Astrocyte (in vitro differentiated cells and primary cell): ENCODE measurements around the gene COX6B1. TPM values are rescaled to one million over a fixed set of nuclear protein-coding genes. Genes with fewer than 3 reads are reported as not detected.

Source experiments
- DNase-seq: peaks from one replicate; pipeline ENCODE4 v3.0.0-alpha.2; 2010; ENCODE audit warnings: low read depth
- FAIRE-seq: peaks from 2 replicates; lab custom pipeline; 2011; peaks lifted over from hg19 to GRCh38; lab: Jason Lieb, UNC
- H2AFZ ChIP-seq: 2 replicates; pipeline ENCODE4 v1.6.0; 2012; ENCODE audit warnings: low read depth, low read length, inconsistent platforms
- H3K27ac ChIP-seq: 2 replicates; pipeline ENCODE4 v1.5.1; 2011; ENCODE audit warnings: low read depth, low read length, inconsistent platforms
- H3K27me3 ChIP-seq: 2 replicates; pipeline ENCODE4 v1.6.0; 2011; ENCODE audit warnings: low read length, inconsistent platforms; ENCODE audit not compliant: insufficient read depth
- H3K36me3 ChIP-seq: 2 replicates; pipeline ENCODE4 v1.5.1; 2011; ENCODE audit warnings: low read length, inconsistent platforms; ENCODE audit not compliant: insufficient read depth
- H3K4me1 ChIP-seq: 2 replicates; pipeline ENCODE4 v1.5.1; 2011; ENCODE audit warnings: low read length, inconsistent platforms; ENCODE audit not compliant: insufficient read depth
- H3K4me2 ChIP-seq: 2 replicates; pipeline ENCODE4 v1.6.0; 2012; ENCODE audit warnings: low read length, inconsistent platforms
- H3K4me3 ChIP-seq: 2 replicates; pipeline ENCODE4 v1.5.1; 2011; ENCODE audit warnings: low read depth, mild to moderate bottlenecking, low read length, inconsistent platforms; ENCODE audit not compliant: insufficient read depth
- H3K79me2 ChIP-seq: 2 replicates; pipeline ENCODE4 v1.6.0; 2012; ENCODE audit warnings: mild to moderate bottlenecking, low read length, inconsistent platforms; ENCODE audit not compliant: insufficient read depth
- H3K9ac ChIP-seq: 2 replicates; pipeline ENCODE4 v1.6.0; 2012; ENCODE audit warnings: mild to moderate bottlenecking, low read length, inconsistent platforms
- H3K9me3 ChIP-seq: 2 replicates; pipeline ENCODE4 v1.5.1; 2012; ENCODE audit warnings: low read depth, mild to moderate bottlenecking, low read length, inconsistent platforms; ENCODE audit not compliant: insufficient read depth
- H4K20me1 ChIP-seq: 2 replicates; pipeline ENCODE4 v1.6.0; 2012; ENCODE audit warnings: low read length, inconsistent platforms; ENCODE audit not compliant: insufficient read depth
- H3K27ac Mint-ChIP-seq: one replicate; pipeline ENCODE4 v1.8.0; 2021; ENCODE audit warnings: mild to moderate bottlenecking, mixed read lengths; ENCODE audit not compliant: unreplicated experiment
- H3K27me3 Mint-ChIP-seq: one replicate; pipeline ENCODE4 v1.8.0; 2021; ENCODE audit warnings: low read depth, mixed read lengths; ENCODE audit not compliant: unreplicated experiment
- H3K36me3 Mint-ChIP-seq: one replicate; pipeline ENCODE4 v1.8.0; 2021; ENCODE audit warnings: low read depth, mixed read lengths; ENCODE audit not compliant: unreplicated experiment
- H3K4me1 Mint-ChIP-seq: one replicate; pipeline ENCODE4 v1.8.0; 2021; ENCODE audit warnings: low read depth, mixed read lengths; ENCODE audit not compliant: unreplicated experiment
- H3K4me3 Mint-ChIP-seq: one replicate; pipeline ENCODE4 v1.8.0; 2021; ENCODE audit warnings: mild to moderate bottlenecking, moderate library complexity, mixed read lengths; ENCODE audit not compliant: unreplicated experiment
- H3K9me3 Mint-ChIP-seq: one replicate; pipeline ENCODE4 v1.8.0; 2021; ENCODE audit warnings: mild to moderate bottlenecking, mixed read lengths; ENCODE audit not compliant: unreplicated experiment
- EZH2 ChIP-seq: IDR thresholded peaks from 2 replicates; pipeline ENCODE4 v1.6.1; 2012; ENCODE audit warnings: mild to moderate bottlenecking, low read length, inconsistent platforms; ENCODE audit not compliant: insufficient read depth
- total RNA-seq: library from RNA; stranded (reverse); gene quantifications from 2 replicates; pipeline ENCODE4 v1.2.1, GENCODE V29; 2021
- TF ChIP-seq, protein P1 (sequence below): IDR thresholded peaks from 2 replicates; pipeline ENCODE4 v1.5.1; 2011; ENCODE audit warnings: low read depth, mild to moderate bottlenecking, inconsistent platforms, low read length, moderate library complexity; ENCODE audit not compliant: insufficient read depth

Gene COX6B1
- total RNA-seq, 1 donor from 2014 or later, result 344 TPM

GRCh38 chr19:35633727-35634440 lies 14.2 kb upstream of the COX6B1 start:
- Histone ChIP-seq H2AFZ (no peak overlapping the region), H3K4me3 (no peak overlapping the region), H3K9me3 (no peaks in the 10 kb centered on the region), H3K4me1 (no peaks in the 10 kb centered on the region), H3K79me2 (peaks cover 23% of the 10 kb centered on the region), H4K20me1 (no peaks in the 10 kb centered on the region), H3K36me3 (peaks cover 37% of the 10 kb centered on the region), H3K4me2 (no peak overlapping the region), H3K9ac (no peak overlapping the region), H3K27ac (no peak overlapping the region), H3K27me3 (no peaks in the 10 kb centered on the region)
- TF ChIP-seq EZH2, result no peak
- TF ChIP-seq, protein P1, sequence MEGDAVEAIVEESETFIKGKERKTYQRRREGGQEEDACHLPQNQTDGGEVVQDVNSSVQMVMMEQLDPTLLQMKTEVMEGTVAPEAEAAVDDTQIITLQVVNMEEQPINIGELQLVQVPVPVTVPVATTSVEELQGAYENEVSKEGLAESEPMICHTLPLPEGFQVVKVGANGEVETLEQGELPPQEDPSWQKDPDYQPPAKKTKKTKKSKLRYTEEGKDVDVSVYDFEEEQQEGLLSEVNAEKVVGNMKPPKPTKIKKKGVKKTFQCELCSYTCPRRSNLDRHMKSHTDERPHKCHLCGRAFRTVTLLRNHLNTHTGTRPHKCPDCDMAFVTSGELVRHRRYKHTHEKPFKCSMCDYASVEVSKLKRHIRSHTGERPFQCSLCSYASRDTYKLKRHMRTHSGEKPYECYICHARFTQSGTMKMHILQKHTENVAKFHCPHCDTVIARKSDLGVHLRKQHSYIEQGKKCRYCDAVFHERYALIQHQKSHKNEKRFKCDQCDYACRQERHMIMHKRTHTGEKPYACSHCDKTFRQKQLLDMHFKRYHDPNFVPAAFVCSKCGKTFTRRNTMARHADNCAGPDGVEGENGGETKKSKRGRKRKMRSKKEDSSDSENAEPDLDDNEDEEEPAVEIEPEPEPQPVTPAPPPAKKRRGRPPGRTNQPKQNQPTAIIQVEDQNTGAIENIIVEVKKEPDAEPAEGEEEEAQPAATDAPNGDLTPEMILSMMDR, result no peak
- Mint-ChIP-seq H3K4me1 (peaks cover 2% of the 10 kb centered on the region), H3K4me3 (no peak overlapping the region), H3K36me3 (peaks cover 14% of the 10 kb centered on the region), H3K27me3 (no peaks in the 10 kb centered on the region), H3K27ac (no peak overlapping the region), H3K9me3 (no peaks in the 10 kb centered on the region)
- FAIRE-seq (no peak), DNase-seq (no peak)

- Histone ChIP-seq H3K79me2 (peaks cover under 1% of the 10 kb centered on the region), H3K36me3 (peaks cover 28% of the 10 kb centered on the region), H4K20me1 (no peaks in the 10 kb centered on the region), H3K4me2 (no peak overlapping the region), H2AFZ (no peak overlapping the region), H3K27ac (no peak overlapping the region), H3K27me3 (no peaks in the 10 kb centered on the region), H3K4me3 (no peak overlapping the region), H3K4me1 (peaks cover 4% of the 10 kb centered on the region), H3K9me3 (no peaks in the 10 kb centered on the region), H3K9ac (no peak overlapping the region)
- no peaks in the 10 kb centered on the region for H3K27me3 Mint-ChIP-seq
- H3K27ac Mint-ChIP-seq, result no peak overlapping the region
- peaks cover 11% of the 10 kb centered on the region for H3K36me3 Mint-ChIP-seq
- DNase-seq (no peak), FAIRE-seq (no peak)
- no peaks in the 10 kb centered on the region for H3K4me1 Mint-ChIP-seq
- H3K4me3 Mint-ChIP-seq, result no peak overlapping the region
- TF ChIP-seq, protein P1, result no peak
- no peak for TF ChIP-seq EZH2
- H3K9me3 Mint-ChIP-seq, result no peaks in the 10 kb centered on the region
These were observed 11.5 kb upstream of the COX6B1 start for GRCh38 chr19:35636651-35637050.

DNA sequence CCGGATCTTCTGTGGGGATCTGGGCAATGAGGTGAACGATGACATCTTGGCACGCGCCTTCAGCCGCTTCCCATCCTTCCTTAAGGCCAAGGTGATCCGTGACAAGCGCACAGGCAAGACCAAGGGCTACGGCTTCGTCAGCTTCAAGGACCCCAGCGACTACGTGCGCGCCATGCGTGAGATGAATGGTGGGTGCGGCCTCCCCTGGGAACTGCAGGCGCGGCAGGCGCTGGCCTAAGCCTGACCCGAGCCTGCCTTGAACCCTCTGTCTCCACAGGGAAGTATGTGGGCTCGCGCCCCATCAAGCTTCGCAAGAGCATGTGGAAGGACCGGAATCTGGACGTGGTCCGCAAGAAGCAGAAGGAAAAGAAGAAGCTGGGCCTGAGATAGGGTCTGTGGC lies 11.0 kb upstream of the COX6B1 start:
- Histone ChIP-seq H3K9ac (no peak overlapping the region), H3K9me3 (no peaks in the 10 kb centered on the region), H3K4me3 (no peak overlapping the region), H2AFZ (no peak overlapping the region), H3K27me3 (no peaks in the 10 kb centered on the region), H3K79me2 (no peaks in the 10 kb centered on the region), H3K36me3 (peaks cover 24% of the 10 kb centered on the region), H3K4me1 (peaks cover 4% of the 10 kb centered on the region), H4K20me1 (no peaks in the 10 kb centered on the region), H3K27ac (no peak overlapping the region), H3K4me2 (no peak overlapping the region)
- H3K36me3 Mint-ChIP-seq, result peaks cover 11% of the 10 kb centered on the region
- H3K27me3 Mint-ChIP-seq, result no peaks in the 10 kb centered on the region
- H3K27ac Mint-ChIP-seq, result no peak overlapping the region
- no peaks in the 10 kb centered on the region for H3K9me3 Mint-ChIP-seq
- no peak for TF ChIP-seq EZH2
- TF ChIP-seq, protein P1, result no peak
- FAIRE-seq (no peak), DNase-seq (no peak)
- H3K4me1 Mint-ChIP-seq, result no peaks in the 10 kb centered on the region
- no peak overlapping the region for H3K4me3 Mint-ChIP-seq
